Pulmonary artery endothelial cell (primary cell): Measurements from ENCODE around the gene GET4. TPM values are rescaled to one million over a fixed set of nuclear protein-coding genes. Genes with fewer than 3 reads are reported as not detected.

ENCODE experiments used
- DNase-seq: peaks from one replicate; pipeline ENCODE4 v3.0.0-alpha.2; 2011; ENCODE audit warnings: low read depth, low spot score
- total RNA-seq: library from RNA; depleted of rRNA; stranded (reverse); fragments of >200 nt; gene quantifications from 2 replicates; pipeline ENCODE4 v1.2.3, GENCODE V29; 2014

Gene GET4
- total RNA-seq, 1 donor from 2014 or later: 44.2 TPM

- no peak for DNase-seq
Measured at GRCh38 chr7:945556-946255, 69.4 kb downstream of the GET4 start.

Other genes starting within 250 kb of the GET4 start
- gene DNAAF5, start 149.9 kb upstream of the GET4 start, total RNA-seq: 19.3 and 24.0 TPM in 2 replicates
- gene PRKAR1B, start 149.3 kb upstream of the GET4 start, total RNA-seq: 24.5 and 27.2 TPM in 2 replicates
- gene SUN1, start 44.1 kb upstream of the GET4 start, total RNA-seq: 177 and 178 TPM in 2 replicates
- 0.79 and 1.8 TPM in 2 replicates for gene ADAP1, start 78.1 kb downstream of the GET4 start, total RNA-seq
- gene COX19, start 99.0 kb downstream of the GET4 start, total RNA-seq: 5.9 and 7.7 TPM in 2 replicates
- not detected in 2 replicates for gene CYP2W1, start 106.6 kb downstream of the GET4 start, total RNA-seq
- 17.4 and 29.8 TPM in 2 replicates for gene GPR146, start 168.0 kb downstream of the GET4 start, total RNA-seq
- gene GPER1, start 211.6 kb downstream of the GET4 start, total RNA-seq: 0.46 and 2.0 TPM in 2 replicates